GM18867 (cell line): Measurements from ENCODE around the gene C1QTNF3.
"Not testable (repeated sequence)": the region's sequence is repeated elsewhere in the genome, so short reads cannot be mapped to it uniquely, and the experiment has no call there.

ENCODE experiments used
- ATAC-seq: cut with Tn5 transposase; IDR thresholded peaks from one replicate; pipeline ENCODE4 v1.9.1; 2021; ENCODE audit warnings: mild to moderate bottlenecking, moderate library complexity; ENCODE audit not compliant: unreplicated experiment

The C1QTNF3 gene

GRCh38 chr5:34026089-34026761 lies 16.8 kb downstream of the C1QTNF3 start:
- no peak for ATAC-seq

- peak; percentile 77 for ATAC-seq
Observed at GRCh38 chr5:34022121-34022705, 20.8 kb downstream of the C1QTNF3 start.

- ATAC-seq = no peak
Observed at GRCh38 chr5:34021334-34021733, 21.7 kb downstream of the C1QTNF3 start.

DNA sequence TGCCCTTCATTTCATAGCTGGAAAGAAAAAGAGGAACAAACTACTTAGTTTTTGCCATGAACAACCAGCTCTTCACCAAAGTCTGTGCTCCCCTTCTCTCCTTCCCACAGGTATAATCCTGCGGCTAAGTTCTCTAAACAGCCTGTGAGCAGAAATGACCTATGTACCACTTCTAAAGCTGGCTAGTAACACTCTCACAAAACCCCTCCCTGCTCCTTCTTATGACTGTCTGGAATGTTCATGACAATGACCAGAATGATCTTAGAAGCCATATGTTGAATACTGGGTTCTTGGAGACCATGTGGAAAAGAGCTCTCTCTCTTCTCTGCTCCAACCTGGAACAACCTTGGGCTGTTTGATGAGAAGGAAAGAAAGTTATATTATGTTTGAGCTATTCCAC lies 22.3 kb downstream of the C1QTNF3 start:
- ATAC-seq = no peak

DNA sequence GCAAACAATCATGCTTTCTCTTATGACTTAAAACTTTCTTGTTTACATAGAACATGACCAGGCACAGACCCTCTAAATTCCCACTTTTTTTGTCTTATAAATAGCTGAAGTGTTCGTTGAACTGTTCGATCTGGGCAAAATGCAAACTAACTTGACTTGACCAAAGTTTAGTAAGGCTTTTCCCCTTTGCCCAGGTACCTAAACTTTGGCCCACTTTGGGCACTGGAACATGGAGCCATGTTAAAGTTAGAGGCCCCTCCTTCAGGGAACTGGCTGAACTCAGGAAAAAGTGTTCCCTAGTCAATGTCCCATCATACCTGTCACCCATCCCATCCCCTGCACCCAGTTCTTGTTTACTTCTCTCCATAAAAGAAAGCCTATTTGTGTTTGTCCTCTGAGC lies 25.8 kb downstream of the C1QTNF3 start:
- no peak for ATAC-seq

DNA sequence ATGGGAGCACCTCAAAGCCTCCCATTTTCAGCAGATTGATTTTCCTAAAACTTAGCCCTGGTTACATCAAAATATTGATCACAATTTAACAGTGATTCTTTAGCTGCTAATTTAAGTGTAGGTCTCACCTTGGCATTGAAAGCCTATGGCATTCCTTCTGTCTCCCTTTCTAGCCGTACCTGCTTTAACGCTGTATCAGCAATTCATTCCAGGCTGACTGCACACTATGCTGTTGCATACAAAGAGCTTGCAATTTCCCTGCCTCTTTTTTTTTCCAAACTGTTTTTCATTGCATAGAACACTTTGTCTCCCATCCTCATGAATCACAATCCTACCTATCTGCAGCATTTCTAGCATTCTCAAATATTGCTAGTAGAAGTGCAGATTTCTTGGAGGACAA lies 26.3 kb downstream of the C1QTNF3 start:
- ATAC-seq = no peak

GRCh38 chr5:34016222-34016621 lies 26.8 kb downstream of the C1QTNF3 start:
- ATAC-seq = no peak

GRCh38 chr5:34015120-34015822 lies 27.7 kb downstream of the C1QTNF3 start:
- ATAC-seq = no peak

DNA sequence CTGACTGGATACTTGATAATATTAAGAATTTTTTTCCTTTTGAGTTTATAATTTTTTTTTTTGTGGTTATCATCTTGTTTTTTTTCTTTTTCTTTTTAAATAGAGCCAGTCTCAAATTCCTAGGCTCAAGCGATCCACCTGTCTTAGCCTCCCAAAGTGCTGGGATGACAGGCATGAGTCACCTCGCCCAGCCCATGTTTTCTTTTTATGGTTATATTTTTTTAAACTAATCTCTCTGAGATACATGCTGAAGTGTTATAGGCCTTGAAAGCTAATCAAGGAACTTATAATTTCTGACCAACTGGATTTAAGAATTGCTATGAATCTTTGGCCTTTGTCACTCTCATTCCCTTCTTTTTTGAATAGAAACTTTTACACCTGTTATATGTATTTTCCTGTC lies 28.4 kb downstream of the C1QTNF3 start:
- no peak for ATAC-seq

GRCh38 chr5:34013547-34013946 lies 29.5 kb downstream of the C1QTNF3 start:
- ATAC-seq = no peak

- no peak for ATAC-seq
Observed at GRCh38 chr5:34012791-34013190, 30.2 kb downstream of the C1QTNF3 start.

- ATAC-seq = no peak
Observed at GRCh38 chr5:34011536-34011935, 31.5 kb downstream of the C1QTNF3 start.

DNA sequence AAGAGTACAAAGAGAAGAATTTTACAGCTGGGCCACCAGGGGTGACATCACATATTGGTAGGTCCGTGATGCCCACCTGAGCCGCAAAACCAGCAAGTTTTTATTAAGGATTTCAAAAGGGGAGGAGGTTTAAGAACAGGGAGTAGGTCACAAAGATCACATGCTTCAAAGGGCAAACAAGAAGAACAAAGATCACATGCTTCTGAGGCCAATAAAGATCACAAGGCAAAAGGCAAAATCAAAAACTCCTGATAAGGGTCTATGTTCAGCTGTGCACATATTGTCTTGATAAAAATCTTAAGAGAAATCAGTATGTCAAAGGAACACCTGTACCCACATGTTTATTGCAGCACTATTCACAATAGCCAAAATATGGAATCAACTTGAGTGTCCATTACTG lies 32.9 kb downstream of the C1QTNF3 start:
- not testable (repeated sequence) for ATAC-seq

- ATAC-seq = no peak
Observed at GRCh38 chr5:34009610-34010009, 33.4 kb downstream of the C1QTNF3 start.

DNA sequence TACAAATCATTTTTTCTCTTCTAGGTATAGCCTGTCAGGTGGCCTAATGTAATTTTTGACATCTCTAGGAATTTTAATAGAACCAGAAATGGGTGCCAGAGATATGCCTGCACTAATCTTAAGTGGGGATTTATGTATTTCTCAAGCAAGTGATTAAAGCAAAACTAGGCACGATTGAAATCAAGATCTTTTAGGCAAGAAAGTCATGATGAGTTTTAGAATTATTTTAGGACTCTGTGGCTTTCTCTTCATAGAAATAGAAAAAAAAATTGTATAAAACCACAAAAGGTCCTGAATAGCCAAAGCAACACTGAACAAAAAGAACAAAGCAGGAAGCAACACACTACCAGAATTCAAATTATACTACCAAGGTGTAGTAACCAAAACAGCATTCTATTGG lies 34.2 kb downstream of the C1QTNF3 start:
- ATAC-seq = no peak

- peak; percentile 95 for ATAC-seq
Observed at GRCh38 chr5:34007621-34008600, 35.1 kb downstream of the C1QTNF3 start, which contains the start of gene AMACR. AMACR (minus strand) TSS chr5:34008050; CDS start chr5:34008019, 31 bp downstream.

- no peak for ATAC-seq
Observed at GRCh38 chr5:34007201-34007620, 35.8 kb downstream of the C1QTNF3 start.

DNA sequence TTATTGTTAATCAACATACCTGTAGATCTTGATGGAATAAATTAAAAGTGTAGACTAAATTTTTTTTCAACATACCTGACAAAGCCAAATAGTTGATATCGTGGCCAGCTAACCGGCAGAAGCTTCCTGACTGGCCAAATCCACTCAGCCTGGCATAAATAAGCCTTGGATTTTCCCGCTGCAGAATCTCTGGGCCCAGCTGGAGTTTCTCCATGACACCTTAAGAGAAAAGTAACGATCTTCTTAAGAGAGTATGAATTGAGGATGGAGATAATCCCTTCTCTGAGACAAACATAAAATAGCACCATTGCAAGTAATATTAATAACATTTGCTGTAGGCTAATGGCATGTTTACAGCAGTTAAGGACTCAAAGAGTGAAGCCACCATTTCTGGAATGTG lies 37.3 kb downstream of the C1QTNF3 start:
- ATAC-seq = no peak

DNA sequence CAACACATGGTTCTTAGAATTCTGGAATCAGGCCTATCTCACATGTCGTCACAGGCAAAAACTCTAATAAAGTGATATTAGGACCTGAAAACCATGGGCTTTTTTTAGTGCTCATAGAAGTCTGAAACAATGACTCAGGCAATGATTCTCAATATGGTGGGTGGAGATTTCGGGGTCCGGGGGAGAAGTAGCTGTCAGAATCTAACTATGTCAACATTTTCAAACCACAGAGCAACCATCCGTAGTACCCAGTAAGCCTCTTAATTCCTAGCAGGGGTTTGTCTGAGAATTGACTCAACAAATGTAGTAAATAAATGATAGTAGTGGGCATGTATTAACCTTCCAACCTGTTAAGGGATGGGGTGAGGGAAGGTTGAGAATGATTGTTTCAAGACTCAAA lies 37.8 kb downstream of the C1QTNF3 start:
- ATAC-seq = no peak

DNA sequence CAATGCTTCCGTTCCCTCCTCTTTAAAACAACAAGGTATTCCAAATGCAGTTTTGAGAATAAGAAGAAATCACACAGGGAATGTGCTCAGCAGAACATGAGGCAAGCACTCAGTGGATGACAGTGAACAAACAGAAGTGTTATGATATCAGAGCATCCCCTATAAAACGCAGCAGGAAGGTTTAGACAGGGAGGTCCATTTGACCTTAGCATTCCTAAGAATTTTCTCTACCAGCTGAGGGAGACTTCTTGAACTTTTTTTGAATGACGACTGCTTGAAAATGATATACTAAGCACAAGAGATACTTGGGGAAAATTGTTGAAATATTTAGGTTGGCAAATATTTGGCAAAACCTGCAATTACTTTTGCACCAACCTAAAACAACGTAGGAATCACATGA lies 39.1 kb downstream of the C1QTNF3 start:
- no peak for ATAC-seq
